Measurements from ENCODE around the gene FAM131C. TPM values are rescaled to one million over a fixed set of nuclear protein-coding genes. Genes with fewer than 3 reads are reported as not detected.

Gene FAM131C, protein sequence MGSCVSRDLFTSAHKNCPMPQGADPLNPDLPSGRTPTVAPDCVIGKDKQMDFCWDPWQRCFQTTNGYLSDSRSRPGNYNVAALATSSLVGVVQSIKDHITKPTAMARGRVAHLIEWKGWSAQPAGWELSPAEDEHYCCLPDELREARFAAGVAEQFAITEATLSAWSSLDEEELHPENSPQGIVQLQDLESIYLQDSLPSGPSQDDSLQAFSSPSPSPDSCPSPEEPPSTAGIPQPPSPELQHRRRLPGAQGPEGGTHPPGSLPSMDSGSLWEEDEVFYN
- 0.84 and 0.97 TPM in 2 replicates for polyA plus RNA-seq
- polyA minus RNA-seq, result 0.73 and 1.3 TPM in 2 replicates

DNA sequence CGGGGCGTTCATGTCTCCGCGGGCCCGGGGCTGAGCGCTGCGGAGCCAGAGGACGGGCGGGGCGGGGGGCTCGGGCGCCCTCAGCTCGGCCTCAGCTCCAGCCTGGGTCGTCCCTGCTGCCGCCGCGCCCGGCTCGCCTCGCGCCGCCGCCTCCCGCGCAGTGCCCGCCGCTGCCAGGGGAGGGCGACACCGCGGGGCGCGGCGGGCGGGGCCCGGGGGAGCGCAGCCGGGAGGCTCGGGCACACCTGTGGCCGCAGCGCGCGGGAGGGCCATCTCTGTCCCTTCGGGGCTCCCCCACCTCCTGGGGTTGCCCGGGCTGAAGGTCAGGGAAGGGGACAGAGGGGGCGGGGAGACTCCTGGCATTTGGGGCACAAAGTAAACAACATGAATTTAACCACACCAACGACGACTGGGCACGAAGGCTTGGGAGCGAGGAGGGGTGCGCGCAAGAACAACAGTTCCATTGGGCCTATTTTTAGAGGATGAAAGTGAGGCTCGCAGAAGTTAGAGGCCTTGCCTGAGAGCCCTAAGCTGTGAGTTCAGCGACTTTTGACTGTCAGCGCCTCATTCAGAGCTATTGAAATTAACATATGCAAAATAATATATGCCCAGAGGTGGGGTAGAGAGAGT is at the start of gene FAM131C:
TSS of gene FAM131C (minus strand) at position 162 of the 630 bp plus-strand sequence. CDS start 209 bp downstream, outside the sequence.
- no peaks in the 10 kb centered on the region for H3K36me3 ChIP-seq (ENCODE audit: insufficient read depth, low read length)
- no peak within 1 kb of the TSS for H3K27ac ChIP-seq (ENCODE audit: low read length)
- H3K79me2 ChIP-seq (replicated peaks; ENCODE audit: insufficient read depth, low read length), result no peaks in the 10 kb centered on the region
- H3K9me3 ChIP-seq (ENCODE audit: low read length), result no peaks in the 10 kb centered on the region
- H2AFZ ChIP-seq (ENCODE audit: low read depth, low read length), result no peak within 1 kb of the TSS
- no peaks in the 10 kb centered on the region for H3K9me2 ChIP-seq (ENCODE audit: insufficient read depth, low read length)
- no peaks in the 10 kb centered on the region for H3F3A ChIP-seq (ENCODE audit: insufficient read depth, low read length, poor library complexity, severe bottlenecking)
- peak within 1 kb of the TSS; percentile 57 for H3K9ac ChIP-seq (ENCODE audit: low read length)
- H4K20me1 ChIP-seq (ENCODE audit: insufficient read depth), result no peaks in the 10 kb centered on the region
- peaks cover 10% of the 10 kb centered on the region for H3K27me3 ChIP-seq (ENCODE audit: insufficient read depth, low read depth, low read length)
- H3K4me3 ChIP-seq (ENCODE audit: low read length), result peak within 1 kb of the TSS; percentile 66
- H3K4me2 ChIP-seq (ENCODE audit: low read length), result peak within 1 kb of the TSS; percentile 17
- no peak for TF ChIP-seq POLR2AphosphoS5 (IDR thresholded peaks at IDR 0.05)
- peak; percentile 11 for TF ChIP-seq RAD21 (conservative IDR thresholded peaks at IDR 0.05)
- TF ChIP-seq EZH2 (IDR thresholded peaks at IDR 0.05; ENCODE audit: borderline replicate concordance, insufficient read depth, low read length, poor library complexity, severe bottlenecking), result no peak
- TF ChIP-seq SMC3 (conservative IDR thresholded peaks at IDR 0.05; ENCODE audit: poor library complexity), result peak; percentile 59
- TF ChIP-seq, protein P1, sequence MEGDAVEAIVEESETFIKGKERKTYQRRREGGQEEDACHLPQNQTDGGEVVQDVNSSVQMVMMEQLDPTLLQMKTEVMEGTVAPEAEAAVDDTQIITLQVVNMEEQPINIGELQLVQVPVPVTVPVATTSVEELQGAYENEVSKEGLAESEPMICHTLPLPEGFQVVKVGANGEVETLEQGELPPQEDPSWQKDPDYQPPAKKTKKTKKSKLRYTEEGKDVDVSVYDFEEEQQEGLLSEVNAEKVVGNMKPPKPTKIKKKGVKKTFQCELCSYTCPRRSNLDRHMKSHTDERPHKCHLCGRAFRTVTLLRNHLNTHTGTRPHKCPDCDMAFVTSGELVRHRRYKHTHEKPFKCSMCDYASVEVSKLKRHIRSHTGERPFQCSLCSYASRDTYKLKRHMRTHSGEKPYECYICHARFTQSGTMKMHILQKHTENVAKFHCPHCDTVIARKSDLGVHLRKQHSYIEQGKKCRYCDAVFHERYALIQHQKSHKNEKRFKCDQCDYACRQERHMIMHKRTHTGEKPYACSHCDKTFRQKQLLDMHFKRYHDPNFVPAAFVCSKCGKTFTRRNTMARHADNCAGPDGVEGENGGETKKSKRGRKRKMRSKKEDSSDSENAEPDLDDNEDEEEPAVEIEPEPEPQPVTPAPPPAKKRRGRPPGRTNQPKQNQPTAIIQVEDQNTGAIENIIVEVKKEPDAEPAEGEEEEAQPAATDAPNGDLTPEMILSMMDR (IDR thresholded peaks at IDR 0.05; ENCODE audit: poor library complexity, severe bottlenecking), result peak; percentile 67
- no peak for TF ChIP-seq EP300 (conservative IDR thresholded peaks at IDR 0.05; ENCODE audit: poor library complexity, severe bottlenecking)
- TF ChIP-seq TAF1 (IDR thresholded peaks at IDR 0.05; ENCODE audit: low read depth), result no peak

DNA sequence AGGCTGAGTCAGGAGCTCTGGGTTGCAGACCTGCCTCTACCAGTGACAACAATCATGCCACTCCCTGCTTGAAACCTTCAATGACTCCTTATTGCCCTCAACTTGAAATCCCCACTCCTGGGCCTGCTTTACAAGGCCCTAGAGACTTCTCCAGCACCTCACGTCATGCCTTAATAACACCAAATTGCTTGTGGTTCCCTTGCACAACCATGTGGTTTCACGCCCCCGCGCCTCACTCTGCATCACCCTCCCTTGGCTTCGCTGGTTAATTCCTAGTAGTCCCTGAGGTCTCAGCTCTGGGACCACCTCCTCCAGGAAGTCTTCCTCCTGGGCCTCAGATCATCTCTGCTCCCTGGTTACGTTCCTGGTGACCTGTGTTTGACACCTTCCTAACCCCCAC is 49.5 kb upstream of the FAM131C start:
- no peak overlapping the region for H2AFZ ChIP-seq (ENCODE audit: low read depth, low read length)
- no peaks in the 10 kb centered on the region for H3K9me3 ChIP-seq (ENCODE audit: low read length)
- no peaks in the 10 kb centered on the region for H3K36me3 ChIP-seq (ENCODE audit: insufficient read depth, low read length)
- H3K9ac ChIP-seq (ENCODE audit: low read length), result no peak overlapping the region
- H3K4me2 ChIP-seq (ENCODE audit: low read length), result no peak overlapping the region
- no peaks in the 10 kb centered on the region for H3K79me2 ChIP-seq (replicated peaks; ENCODE audit: insufficient read depth, low read length)
- no peaks in the 10 kb centered on the region for H4K20me1 ChIP-seq (ENCODE audit: insufficient read depth)
- H3F3A ChIP-seq (ENCODE audit: insufficient read depth, low read length, poor library complexity, severe bottlenecking), result no peaks in the 10 kb centered on the region
- H3K27me3 ChIP-seq (ENCODE audit: insufficient read depth, low read depth, low read length), result no peaks in the 10 kb centered on the region
- no peak overlapping the region for H3K4me3 ChIP-seq (ENCODE audit: low read length)
- H3K9me2 ChIP-seq (ENCODE audit: insufficient read depth, low read length), result no peaks in the 10 kb centered on the region
- H3K27ac ChIP-seq (ENCODE audit: low read length), result no peak overlapping the region
- TF ChIP-seq SMC3 (conservative IDR thresholded peaks at IDR 0.05; ENCODE audit: poor library complexity), result no peak
- TF ChIP-seq, protein P2, sequence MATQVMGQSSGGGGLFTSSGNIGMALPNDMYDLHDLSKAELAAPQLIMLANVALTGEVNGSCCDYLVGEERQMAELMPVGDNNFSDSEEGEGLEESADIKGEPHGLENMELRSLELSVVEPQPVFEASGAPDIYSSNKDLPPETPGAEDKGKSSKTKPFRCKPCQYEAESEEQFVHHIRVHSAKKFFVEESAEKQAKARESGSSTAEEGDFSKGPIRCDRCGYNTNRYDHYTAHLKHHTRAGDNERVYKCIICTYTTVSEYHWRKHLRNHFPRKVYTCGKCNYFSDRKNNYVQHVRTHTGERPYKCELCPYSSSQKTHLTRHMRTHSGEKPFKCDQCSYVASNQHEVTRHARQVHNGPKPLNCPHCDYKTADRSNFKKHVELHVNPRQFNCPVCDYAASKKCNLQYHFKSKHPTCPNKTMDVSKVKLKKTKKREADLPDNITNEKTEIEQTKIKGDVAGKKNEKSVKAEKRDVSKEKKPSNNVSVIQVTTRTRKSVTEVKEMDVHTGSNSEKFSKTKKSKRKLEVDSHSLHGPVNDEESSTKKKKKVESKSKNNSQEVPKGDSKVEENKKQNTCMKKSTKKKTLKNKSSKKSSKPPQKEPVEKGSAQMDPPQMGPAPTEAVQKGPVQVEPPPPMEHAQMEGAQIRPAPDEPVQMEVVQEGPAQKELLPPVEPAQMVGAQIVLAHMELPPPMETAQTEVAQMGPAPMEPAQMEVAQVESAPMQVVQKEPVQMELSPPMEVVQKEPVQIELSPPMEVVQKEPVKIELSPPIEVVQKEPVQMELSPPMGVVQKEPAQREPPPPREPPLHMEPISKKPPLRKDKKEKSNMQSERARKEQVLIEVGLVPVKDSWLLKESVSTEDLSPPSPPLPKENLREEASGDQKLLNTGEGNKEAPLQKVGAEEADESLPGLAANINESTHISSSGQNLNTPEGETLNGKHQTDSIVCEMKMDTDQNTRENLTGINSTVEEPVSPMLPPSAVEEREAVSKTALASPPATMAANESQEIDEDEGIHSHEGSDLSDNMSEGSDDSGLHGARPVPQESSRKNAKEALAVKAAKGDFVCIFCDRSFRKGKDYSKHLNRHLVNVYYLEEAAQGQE (IDR thresholded peaks at IDR 0.05; ENCODE audit: borderline replicate concordance), result no peak

All from neural cell (in vitro differentiated cells).